Ovary (tissue), 9 donors: Measurements from ENCODE around the gene HBP1. TPM values are rescaled to one million over a fixed set of nuclear protein-coding genes. Genes with fewer than 3 reads are reported as not detected.

ENCODE experiments used
- DNase-seq, 5 donors: peaks; one replicate each; pipeline ENCODE4 v3.0.0-alpha.2; 2019 to 2020
- H3K27ac ChIP-seq, 2 donors: fragments of 200-600 bp; one replicate each; pipeline versions ENCODE4 v1.5.1 to v1.8.0; 2019 to 2022
- H3K27me3 ChIP-seq: fragments of 200-600 bp; one replicate; pipeline ENCODE4 v1.8.0; 2022
- H3K36me3 ChIP-seq: fragments of 200-600 bp; sonication (generic); one replicate; pipeline ENCODE4 v1.5.1; 2019
- H3K4me1 ChIP-seq: one replicate; pipeline ENCODE4 v1.8.1; 2013; ENCODE audit warnings: mild to moderate bottlenecking, moderate library complexity; ENCODE audit not compliant: insufficient read depth
- H3K4me3 ChIP-seq: fragments of 200-600 bp; sonication (generic); one replicate; pipeline ENCODE4 v1.5.1; 2017
- H3K9me3 ChIP-seq, 2 donors: fragments of 200-600 bp in 1 of 2; sonication (generic) in 1 of 2; one replicate each; pipeline versions ENCODE4 v1.5.1 to v1.8.1; 2013 to 2019; ENCODE audit warnings: mild to moderate bottlenecking in 1 of 2, moderate library complexity in 1 of 2
- EP300 ChIP-seq: sonication (generic); formaldehyde crosslinking; IDR thresholded peaks from one replicate; pipeline ENCODE4 v1.6.1; 2017; ENCODE audit warnings: antibody characterized with exemption
- POLR2A ChIP-seq: fragments of 450-650 bp; IDR thresholded peaks from one replicate; pipeline ENCODE4 v1.6.1; 2017; ENCODE audit warnings: antibody characterized with exemption, mild to moderate bottlenecking, moderate library complexity
- WGBS, 3 donors: extraction: QIAGEN DNeasy Blood & Tissue Kit in 1 of 3; methylation state at CpG; one replicate each; pipeline versions ENCODE4 v1.1.5 to v1.1.7; 2013 to 2017; 5-methylcytosine and 5-hydroxymethylcytosine counted together
- intact Hi-C, 4 donors: fragments of 100-400 bp; cut with DNase I; formaldehyde crosslinking; loops; one replicate each; pipeline versions ENCODE4 v1.11.0 to v1.15.1; 2022 to 2023
- polyA plus RNA-seq, 2 donors: library from polyadenylated mRNA; stranded (reverse); fragments of 200-250 nt in 1 of 2; fragments of 350-450 nt in 1 of 2; fragmentation: Illumina TruSeq in 1 of 2; extraction: RNeasy Lipid Tissue Mini Kit (QIAGEN cat#74804) in 1 of 2; gene quantifications; one replicate each; pipeline ENCODE4 v1.2.3, GENCODE V29; 2013 to 2014
- total RNA-seq, 7 donors: library from RNA; depleted of rRNA in 2 of 7; stranded (reverse); fragments of >200 nt in 2 of 7; fragmentation: NEBNext Ultra II Directional in 3 of 7; extraction: Animal tissue kit (Norgen Biotek cat#: 25700) in 3 of 7; gene quantifications; one replicate each; pipeline versions ENCODE4 v1.1.0 to v1.2.4, GENCODE V29; 2016 to 2023
- TF ChIP-seq, protein P1 (sequence below), 3 donors: fragments of 450-650 bp in 2 of 3; fragments of 200-600 bp in 1 of 3; IDR thresholded peaks; one replicate each; pipeline versions ENCODE4 v1.5.1 to v1.8.0; 2016 to 2022; ENCODE audit warnings: antibody characterized with exemption in 3 of 3, mild to moderate bottlenecking in 1 of 3
- donor health status: DM: no; HTN: no; CAD: no; lungs with moderate emphysema.
- donor health status: DM: no; HTN: no; CAD: no.
- donor health status: Bipolar disorder and iron deficiency.
- donor health status: DM: yes; HTN: yes; CAD: no.
- donor health status: DM: no; HTN: no; CAD: no.
- donor health status: DM: yes; HTN: yes; CAD: no.

HBP1 gene
- total and polyA plus RNA-seq, 9 donors: 31.8 to 121 (median 73.8) TPM

DNA sequence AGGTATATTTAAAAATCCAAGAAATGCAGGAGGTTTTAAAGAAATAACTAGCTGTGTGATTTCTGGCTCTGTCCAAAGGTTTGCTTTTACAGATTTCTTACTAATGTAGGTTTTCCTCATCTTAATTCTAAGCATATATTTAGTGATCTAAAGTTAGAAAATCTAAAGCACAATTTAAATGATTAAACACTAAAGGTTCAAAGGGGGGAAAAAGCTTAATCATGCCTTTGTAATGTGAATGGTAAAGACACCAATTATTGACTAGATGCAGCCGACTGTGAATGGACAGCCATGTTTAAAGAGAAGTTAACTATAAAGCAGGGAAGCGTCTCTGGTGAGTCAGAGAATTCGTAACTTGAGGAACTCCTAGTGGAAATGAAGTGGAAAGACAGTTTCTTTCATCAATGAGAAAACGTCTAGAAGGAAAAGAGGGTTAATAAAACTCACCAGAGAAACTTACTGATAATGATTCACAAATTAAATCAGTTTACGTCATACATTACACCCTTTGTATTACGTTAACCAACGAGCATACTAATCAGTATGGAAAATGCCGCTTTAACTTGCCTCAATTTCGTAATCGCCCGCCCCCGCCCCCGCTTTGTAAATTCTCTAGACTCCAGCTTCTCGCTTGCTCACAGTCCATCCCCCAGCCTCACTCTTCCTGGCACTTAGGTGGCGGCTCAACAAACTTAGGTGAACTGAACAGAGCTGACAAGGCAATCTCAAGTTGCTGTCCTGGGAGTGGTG is 1.1 kb upstream of the HBP1 start:
- intact Hi-C loops: loop anchor here in 1 of 4 donors (5.0 kb wide), 1 partner anchor 1870 kb away; no protein-coding TSS in a partner anchor
- 0 to 1% (median 0%) methylated on average over 15 of the region's 15 CpGs for WGBS, 3 donors
- Histone ChIP-seq H3K4me1 (peaks cover 8% of the 10 kb centered on the region), H3K4me3 (peak overlapping the region; percentile 60), H3K27me3 (no peaks in the 10 kb centered on the region), H3K9me3 (no peaks in the 10 kb centered on the region), H3K27ac (peak overlapping the region; percentile 87 to 98), H3K36me3 (no peaks in the 10 kb centered on the region)
- TF ChIP-seq, protein P1, sequence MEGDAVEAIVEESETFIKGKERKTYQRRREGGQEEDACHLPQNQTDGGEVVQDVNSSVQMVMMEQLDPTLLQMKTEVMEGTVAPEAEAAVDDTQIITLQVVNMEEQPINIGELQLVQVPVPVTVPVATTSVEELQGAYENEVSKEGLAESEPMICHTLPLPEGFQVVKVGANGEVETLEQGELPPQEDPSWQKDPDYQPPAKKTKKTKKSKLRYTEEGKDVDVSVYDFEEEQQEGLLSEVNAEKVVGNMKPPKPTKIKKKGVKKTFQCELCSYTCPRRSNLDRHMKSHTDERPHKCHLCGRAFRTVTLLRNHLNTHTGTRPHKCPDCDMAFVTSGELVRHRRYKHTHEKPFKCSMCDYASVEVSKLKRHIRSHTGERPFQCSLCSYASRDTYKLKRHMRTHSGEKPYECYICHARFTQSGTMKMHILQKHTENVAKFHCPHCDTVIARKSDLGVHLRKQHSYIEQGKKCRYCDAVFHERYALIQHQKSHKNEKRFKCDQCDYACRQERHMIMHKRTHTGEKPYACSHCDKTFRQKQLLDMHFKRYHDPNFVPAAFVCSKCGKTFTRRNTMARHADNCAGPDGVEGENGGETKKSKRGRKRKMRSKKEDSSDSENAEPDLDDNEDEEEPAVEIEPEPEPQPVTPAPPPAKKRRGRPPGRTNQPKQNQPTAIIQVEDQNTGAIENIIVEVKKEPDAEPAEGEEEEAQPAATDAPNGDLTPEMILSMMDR (IDR thresholded peaks at IDR 0.05): peak in 2 of 3 donors; percentile 60 to 79
- no peak for TF ChIP-seq POLR2A
- peak in 1 of 5 donors; percentile 81 for DNase-seq

DNA sequence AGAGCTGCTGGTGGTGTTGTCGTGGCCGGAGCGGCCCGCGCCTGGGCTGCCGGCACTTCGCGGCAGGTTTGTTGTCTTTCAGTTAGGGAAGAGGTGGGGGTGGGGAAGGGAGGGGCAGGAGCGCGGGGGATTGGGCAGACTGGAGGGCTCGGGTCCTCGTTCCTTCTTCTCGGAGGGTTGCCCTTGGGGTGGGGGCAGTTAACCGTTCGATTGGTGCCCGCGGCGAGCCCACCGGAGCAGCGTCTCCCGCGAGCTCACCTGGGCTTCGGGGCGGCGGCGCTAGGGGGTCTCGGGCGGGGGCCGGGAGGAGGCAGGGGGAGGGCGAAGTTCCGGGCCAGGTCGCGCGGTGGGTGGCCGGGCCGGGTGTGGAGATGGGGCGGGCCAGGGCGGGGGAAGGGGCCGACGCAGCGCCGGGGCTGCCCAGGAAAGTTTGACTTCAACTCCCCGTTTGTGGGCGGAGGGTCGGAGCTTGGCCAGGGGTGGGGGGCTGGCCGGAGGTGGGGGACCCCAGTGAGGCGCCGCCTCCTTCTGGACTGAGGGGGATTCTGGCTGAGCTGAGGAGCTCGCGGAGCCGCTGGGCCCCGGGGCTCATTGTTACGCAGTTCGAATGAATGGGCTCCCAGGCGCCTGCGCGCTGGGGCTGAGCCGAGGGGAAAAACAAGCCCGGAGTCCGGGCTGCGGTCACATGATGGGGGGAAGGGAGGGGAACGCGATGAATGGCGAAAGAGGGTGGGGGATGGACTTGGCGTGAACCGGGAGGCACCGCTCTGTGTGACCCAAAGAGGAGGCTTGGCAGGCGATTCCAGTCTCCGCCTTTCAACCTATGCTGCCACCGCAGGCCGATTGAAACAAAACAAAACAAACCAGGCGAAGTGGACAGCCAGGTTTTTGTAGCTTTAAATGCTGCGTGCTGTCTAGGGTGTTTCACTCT is 582 bp downstream of the HBP1 start:
- Histone ChIP-seq H3K27ac (peak overlapping the region; percentile 98 to 99), H3K4me3 (peak overlapping the region; percentile 99), H3K27me3 (no peaks in the 10 kb centered on the region), H3K9me3 (no peaks in the 10 kb centered on the region), H3K36me3 (no peaks in the 10 kb centered on the region), H3K4me1 (peaks cover 11% of the 10 kb centered on the region)
- DNase-seq: peak; percentile 96 to 98 (median 98)
- peak; percentile 59 for TF ChIP-seq POLR2A
- TF ChIP-seq, protein P1 (IDR thresholded peaks at IDR 0.05): peak in 1 of 3 donors; percentile 35
- peak; percentile 11 for TF ChIP-seq EP300
- intact Hi-C loops: loop anchor here in 1 of 4 donors (5.0 kb wide), 1 partner anchor 1872 kb away; no protein-coding TSS in a partner anchor
- WGBS, 3 donors: 0 to 2% (median 2%) methylated on average over 54 to 73 of the region's 73 CpGs

DNA sequence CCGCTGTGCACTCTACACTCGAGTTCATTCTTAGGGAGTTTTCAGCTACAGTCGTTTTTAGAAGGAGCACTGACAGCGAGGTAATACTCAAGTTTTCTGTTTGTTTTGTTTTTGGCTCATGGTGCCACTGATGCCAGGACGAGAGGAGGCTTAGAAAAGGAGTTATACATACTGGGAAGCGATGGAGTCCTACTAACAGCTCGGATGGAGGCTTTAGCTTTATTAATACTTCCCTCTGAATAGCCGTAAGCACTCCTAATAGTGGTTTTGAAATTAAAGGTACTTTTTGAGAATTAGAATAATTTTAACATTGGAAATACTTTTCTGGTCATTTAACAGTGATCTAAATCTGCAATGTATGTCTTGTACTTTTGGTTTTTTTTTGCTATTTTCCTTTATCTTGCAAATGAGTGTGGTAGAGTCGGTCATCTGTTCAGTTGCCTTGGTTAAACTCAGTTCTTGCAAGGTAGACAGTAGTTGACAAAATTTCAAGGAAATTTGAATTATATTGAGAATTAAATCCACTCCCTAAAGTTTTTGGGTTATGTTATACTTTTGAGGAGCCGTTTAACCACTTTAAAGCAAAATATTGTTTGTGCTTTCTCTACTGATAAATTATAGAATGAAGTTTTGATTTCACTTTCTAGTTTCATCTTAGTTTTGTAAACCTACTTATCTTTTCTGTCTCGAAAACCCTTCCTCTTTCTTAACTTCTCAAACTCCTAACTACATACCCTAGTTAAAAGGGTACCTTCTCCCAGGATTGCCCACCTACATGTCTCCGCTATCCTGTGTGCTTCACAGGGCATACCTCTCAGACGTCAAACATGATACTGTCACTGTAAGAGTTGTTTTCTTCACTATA is 1.5 kb downstream of the HBP1 start:
- WGBS, 3 donors: 7 to 10% (median 9%) methylated on average over 13 of the region's 13 CpGs
- Histone ChIP-seq H3K9me3 (no peaks in the 10 kb centered on the region), H3K27ac (peak overlapping the region; percentile 98 to 99), H3K36me3 (no peaks in the 10 kb centered on the region), H3K27me3 (no peaks in the 10 kb centered on the region), H3K4me3 (peak overlapping the region; percentile 99), H3K4me1 (peaks cover 13% of the 10 kb centered on the region)
- DNase-seq: no peak
- TF ChIP-seq, protein P1 (IDR thresholded peaks at IDR 0.05): no peak
- TF ChIP-seq EP300: no peak
- no peak for TF ChIP-seq POLR2A
- intact Hi-C loops: no loop called here

DNA sequence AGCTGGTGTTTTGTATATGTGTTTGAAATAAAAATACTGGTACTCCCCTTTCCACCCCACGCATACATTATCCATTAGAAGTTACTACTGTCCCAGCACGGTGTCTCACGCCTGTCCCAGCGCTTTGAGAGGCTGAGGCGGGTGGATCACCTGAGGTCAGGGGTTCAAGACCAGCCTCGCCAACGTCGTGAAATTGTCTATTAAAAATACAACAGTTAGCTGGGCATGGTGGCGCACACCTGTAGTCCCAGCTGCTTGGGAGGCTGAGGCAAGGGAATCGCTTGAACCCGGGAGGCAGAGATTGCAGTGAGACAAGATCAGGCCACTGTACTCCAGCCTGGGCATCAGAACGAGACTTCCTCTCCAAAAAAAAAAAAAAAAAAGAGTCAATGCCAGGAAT is 2.7 kb downstream of the HBP1 start:
- H3K36me3 ChIP-seq: no peaks in the 10 kb centered on the region
- H3K27me3 ChIP-seq: no peaks in the 10 kb centered on the region
- TF ChIP-seq, protein P1 (IDR thresholded peaks at IDR 0.05): no peak
- TF ChIP-seq POLR2A (no peak), EP300 (no peak)
- H3K27ac ChIP-seq: no peak overlapping the region
- H3K4me3 ChIP-seq: no peak overlapping the region
- intact Hi-C loops: no loop called here
- DNase-seq: peak in 2 of 5 donors; percentile 32 to 33
- H3K4me1 ChIP-seq: peaks cover 17% of the 10 kb centered on the region
- H3K9me3 ChIP-seq: no peaks in the 10 kb centered on the region
- WGBS, 3 donors: 81 to 91% (median 86%) methylated on average over 12 of the region's 12 CpGs
